IMR-90 (cell line): ENCODE data around the gene RIT1. TPM values are rescaled to one million over a fixed set of nuclear protein-coding genes. Genes with fewer than 3 reads are reported as not detected.

ENCODE experiments used
- ATAC-seq: fragments of 200-7000 bp; cut with Tn5 transposase; 2 replicates; pipeline ENCODE4 v1.9.1; 2020; ENCODE audit warnings: low read depth, mild to moderate bottlenecking, moderate library complexity
- Bru-seq: library from RNA; stranded (reverse); fragments of 400-500 nt; gene quantifications from one replicate; lab custom pipeline; 2021; lab: Mats Ljungman, UMichigan
- BruChase-seq, 2 experiments: library from RNA; stranded (reverse); fragments of 400-500 nt; gene quantifications; one replicate each; lab custom pipeline; 2021; lab: Mats Ljungman, UMichigan
- BruUV-seq: library from RNA; stranded (reverse); fragments of 400-500 nt; replicated peaks from 2 replicates; lab custom pipeline; 2021; lab: Mats Ljungman, UMichigan
- CTCF ChIA-PET: fragments of 300-600 bp; formaldehyde crosslinking; extraction: SDS; loops from one replicate; lab custom pipeline; 2021; ENCODE audit warnings: antibody characterized with exemption; lab: Yijun Ruan, JAX
- POLR2A ChIA-PET: fragments of 300-600 bp; sonication (Branson Sonifier 250); formaldehyde crosslinking; loops from one replicate; lab custom pipeline; 2022; ENCODE audit warnings: antibody characterized with exemption; ENCODE audit not compliant: unreplicated experiment; lab: Charles Lee
- DNase-seq: peaks from one replicate; pipeline ENCODE4 v3.0.0; 2013
- H2AFZ ChIP-seq: replicated peaks from 2 replicates; pipeline ENCODE3; 2013; ENCODE audit warnings: low read length, mild to moderate bottlenecking; ENCODE audit not compliant: poor library complexity
- H2AK5ac ChIP-seq: 2 replicates; pipeline ENCODE4 v1.6.1; 2013; ENCODE audit warnings: low read depth, low read length, inconsistent platforms
- H2AK9ac ChIP-seq: replicated peaks from 2 replicates; pipeline ENCODE3; 2013; ENCODE audit warnings: mild to moderate bottlenecking, low read depth, low read length, moderate library complexity; ENCODE audit not compliant: poor library complexity
- H2BK120ac ChIP-seq: 2 replicates; pipeline ENCODE4 v1.6.1; 2013; ENCODE audit warnings: low read depth, low read length, inconsistent platforms
- H2BK15ac ChIP-seq: 3 replicates; pipeline ENCODE4 v1.6.1; 2013; ENCODE audit warnings: low read depth, low read length, inconsistent platforms
- H2BK20ac ChIP-seq: 2 replicates; pipeline ENCODE4 v1.6.1; 2013; ENCODE audit warnings: low read depth, mild to moderate bottlenecking, inconsistent platforms, low read length, moderate library complexity
- H2BK5ac ChIP-seq: 2 replicates; pipeline ENCODE4 v1.6.1; 2013; ENCODE audit warnings: mild to moderate bottlenecking, low read depth, low read length, inconsistent platforms; ENCODE audit not compliant: poor library complexity, severe bottlenecking
- H3K14ac ChIP-seq: replicated peaks from 2 replicates; pipeline ENCODE4 v1.6.1; 2013; ENCODE audit warnings: low read depth, low read length, inconsistent platforms
- H3K18ac ChIP-seq: 2 replicates; pipeline ENCODE4 v1.6.1; 2013; ENCODE audit warnings: low read depth, low read length, control low read depth
- H3K23ac ChIP-seq: 2 replicates; pipeline ENCODE4 v1.6.1; 2013; ENCODE audit warnings: low read depth, low read length, inconsistent platforms
- H3K27ac ChIP-seq: 2 replicates; pipeline ENCODE4 v1.5.1; 2013; ENCODE audit warnings: mild to moderate bottlenecking, control low read depth, low read length; ENCODE audit not compliant: insufficient read depth
- H3K27me3 ChIP-seq: 2 replicates; pipeline ENCODE4 v1.6.1; 2013; ENCODE audit warnings: low read length; ENCODE audit not compliant: control insufficient read depth, insufficient read depth
- H3K36me3 ChIP-seq: 2 replicates; pipeline ENCODE4 v1.6.1; 2013; ENCODE audit warnings: low read length, mixed read lengths; ENCODE audit not compliant: control insufficient read depth, insufficient read depth
- H3K4ac ChIP-seq: 2 replicates; pipeline ENCODE4 v1.6.1; 2013; ENCODE audit warnings: low read depth, low read length, inconsistent platforms
- H3K4me1 ChIP-seq: 2 replicates; pipeline ENCODE4 v1.6.1; 2013; ENCODE audit warnings: low read length, mixed read lengths; ENCODE audit not compliant: control insufficient read depth, insufficient read depth
- H3K4me2 ChIP-seq: 2 replicates; pipeline ENCODE4 v1.6.1; 2013; ENCODE audit warnings: low read depth, mild to moderate bottlenecking, control low read depth, low read length, moderate library complexity
- H3K4me3 ChIP-seq: 2 replicates; pipeline ENCODE4 v1.5.1; 2013; ENCODE audit warnings: low read depth, mild to moderate bottlenecking, control low read depth, low read length, moderate library complexity; ENCODE audit not compliant: insufficient read depth
- H3K56ac ChIP-seq: 2 replicates; pipeline ENCODE4 v1.6.1; 2013; ENCODE audit warnings: low read length, inconsistent platforms; ENCODE audit not compliant: insufficient read depth; ENCODE audit errors: extremely low read depth
- H3K79me1 ChIP-seq, 2 experiments: 2 replicates each; pipeline ENCODE4 v1.6.1; 2013; ENCODE audit warnings: low read length in 2 of 2, inconsistent platforms in 1 of 2, low read depth in 1 of 2
- H3K9ac ChIP-seq: 2 replicates; pipeline ENCODE4 v1.6.1; 2013; ENCODE audit warnings: low read depth, low read length, control low read depth
- H3K9me1 ChIP-seq: 2 replicates; pipeline ENCODE4 v1.6.1; 2013; ENCODE audit warnings: low read length, inconsistent platforms; ENCODE audit not compliant: insufficient read depth
- H3K9me3 ChIP-seq: 2 replicates; pipeline ENCODE4 v1.6.1; 2013; ENCODE audit warnings: low read length; ENCODE audit not compliant: control insufficient read depth, insufficient read depth
- H4K20me1 ChIP-seq: 2 replicates; pipeline ENCODE4 v1.6.1; 2013; ENCODE audit warnings: low read length, inconsistent platforms; ENCODE audit not compliant: insufficient read depth
- H4K5ac ChIP-seq: 2 replicates; pipeline ENCODE4 v1.6.1; 2013; ENCODE audit warnings: mild to moderate bottlenecking, low read depth, low read length, control low read depth
- H4K8ac ChIP-seq, 2 experiments: 2 replicates each; pipeline ENCODE4 v1.6.1; 2013; ENCODE audit warnings: low read depth in 2 of 2, low read length in 2 of 2, control low read depth in 1 of 2, inconsistent platforms in 1 of 2
- H4K91ac ChIP-seq: 2 replicates; pipeline ENCODE4 v1.6.1; 2013; ENCODE audit warnings: low read depth, low read length, inconsistent platforms; ENCODE audit not compliant: insufficient read depth
- BHLHE40 ChIP-seq: fragments of 150-350 bp; IDR thresholded peaks from 2 replicates; pipeline ENCODE4 v1.6.1; 2016; ENCODE audit warnings: mild to moderate bottlenecking, low read depth, low read length
- CHD1 ChIP-seq: IDR thresholded peaks from 2 replicates; pipeline ENCODE4 v1.6.1; 2012; ENCODE audit warnings: low read depth, low read length, improper control_type of control experiment
- FOS ChIP-seq: fragments of 150-350 bp; IDR thresholded peaks from 2 replicates; pipeline ENCODE4 v1.6.1; 2016; ENCODE audit warnings: low read depth, low read length
- MAZ ChIP-seq: IDR thresholded peaks from 2 replicates; pipeline ENCODE4 v1.6.1; 2012; ENCODE audit warnings: low read depth, mild to moderate bottlenecking, low read length, improper control_type of control experiment, moderate library complexity, borderline replicate concordance
- NFE2L2 ChIP-seq: fragments of 150-350 bp; IDR thresholded peaks from 2 replicates; pipeline ENCODE4 v1.6.1; 2016; ENCODE audit warnings: low read depth, mild to moderate bottlenecking, low read length
- POLR2A ChIP-seq: IDR thresholded peaks from 2 replicates; pipeline ENCODE4 v1.6.1; 2012; ENCODE audit warnings: mild to moderate bottlenecking, low read depth, low read length
- RAD21 ChIP-seq: IDR thresholded peaks from 2 replicates; pipeline ENCODE4 v1.6.1; 2012; ENCODE audit warnings: low read length, improper control_type of control experiment
- RCOR1 ChIP-seq: IDR thresholded peaks from 2 replicates; pipeline ENCODE4 v1.6.1; 2012; ENCODE audit warnings: mild to moderate bottlenecking, low read length, improper control_type of control experiment; ENCODE audit not compliant: insufficient replicate concordance
- SMC3 ChIP-seq: fragments of 150-350 bp; IDR thresholded peaks from 2 replicates; pipeline ENCODE4 v1.6.1; 2016; ENCODE audit warnings: low read depth, mild to moderate bottlenecking, antibody characterized with exemption, low read length, moderate library complexity
- WGBS, 2 experiments: methylation state at CpG; one replicate each; pipeline versions ENCODE4 v1.1.5 to v1.1.7; 2013; ENCODE audit warnings: missing lambda C conversion rate in 2 of 2; ENCODE audit not compliant: insufficient read length in 1 of 2; ENCODE audit errors: extremely low coverage in 2 of 2; 5-methylcytosine and 5-hydroxymethylcytosine counted together
- dilution Hi-C: fragments of 300-500 bp; cut with HindIII; formaldehyde crosslinking; loops from one replicate; pipeline ENCODE4 v1.14.3; 2018; ENCODE audit warnings: low sequenced_read_pairs; ENCODE audit not compliant: unreplicated experiment
- in situ Hi-C: fragments of 300-500 bp; cut with MboI; formaldehyde crosslinking; loops from 3 replicates; pipeline ENCODE4 v1.14.3; 2019; ENCODE audit warnings: low sequenced_read_pairs, inconsistent platforms, mixed read lengths
- intact Hi-C: fragments of 100-400 bp; cut with micrococcal nuclease; formaldehyde crosslinking; loops from 2 replicates; pipeline ENCODE4 v1.10.0; 2022
- long read RNA-seq: library from polyadenylated mRNA; unstranded; transcript quantifications from one replicate; pipeline ENCODE4 v2.0.0, GENCODE V29; 2021; ENCODE audit not compliant: unreplicated experiment
- polyA plus RNA-seq, 3 experiments: library from polyadenylated mRNA; depleted of rRNA; stranded (reverse); fragments of >200 nt; gene quantifications; 2 replicates each; pipeline ENCODE4 v1.2.3, GENCODE V29; 2012; ENCODE audit warnings: low replicate concordance in 1 of 3
- total RNA-seq: library from RNA; depleted of rRNA; stranded (reverse); fragments of >200 nt; gene quantifications from 2 replicates; pipeline ENCODE4 v1.2.3, GENCODE V29; 2012; rRNA removed
- TF ChIP-seq, protein P1 (sequence below): fragments of 150-350 bp; IDR thresholded peaks from 2 replicates; pipeline ENCODE4 v1.6.1; 2016; ENCODE audit warnings: low read depth, mild to moderate bottlenecking, low read length, moderate library complexity, borderline replicate concordance
- TF ChIP-seq, protein P2 (sequence below): conservative IDR thresholded peaks from 2 replicates; pipeline ENCODE4 v1.5.1; 2012; ENCODE audit warnings: mild to moderate bottlenecking, low read depth, low read length, improper control_type of control experiment

RIT1 gene, protein sequence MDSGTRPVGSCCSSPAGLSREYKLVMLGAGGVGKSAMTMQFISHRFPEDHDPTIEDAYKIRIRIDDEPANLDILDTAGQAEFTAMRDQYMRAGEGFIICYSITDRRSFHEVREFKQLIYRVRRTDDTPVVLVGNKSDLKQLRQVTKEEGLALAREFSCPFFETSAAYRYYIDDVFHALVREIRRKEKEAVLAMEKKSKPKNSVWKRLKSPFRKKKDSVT
- total RNA-seq (46.8 and 52.2 TPM in 2 replicates), polyA plus RNA-seq (2012; rRNA removed) (26.2 and 29.6 TPM in 2 replicates), Bru-seq, nascent RNA (percentile 87 among the genes with signal in this experiment), BruChase-seq, experiment 1, labeled RNA remaining after a 6-hour chase (percentile 89 among the genes with signal in this experiment), BruChase-seq, experiment 2, labeled RNA remaining after a 2-hour chase (percentile 92 among the genes with signal in this experiment)
- polyA plus RNA-seq (2012; cell fraction: cytosol; rRNA removed) = 8.5 and 14.4 TPM in 2 replicates
- polyA plus RNA-seq (2012; cell fraction: nucleus; rRNA removed; ENCODE audit: low replicate concordance) = 5.5 and 26.8 TPM in 2 replicates
- long read RNA-seq, transcript RIT1-202 (6 exons, 3,445 nt) = major isoform, 27 of 33 reads
- long read RNA-seq, partial matches to known transcripts = 0 of 33 reads
- long read RNA-seq, other reads (novel, unspliced or antisense) = 3 of 33 reads

DNA sequence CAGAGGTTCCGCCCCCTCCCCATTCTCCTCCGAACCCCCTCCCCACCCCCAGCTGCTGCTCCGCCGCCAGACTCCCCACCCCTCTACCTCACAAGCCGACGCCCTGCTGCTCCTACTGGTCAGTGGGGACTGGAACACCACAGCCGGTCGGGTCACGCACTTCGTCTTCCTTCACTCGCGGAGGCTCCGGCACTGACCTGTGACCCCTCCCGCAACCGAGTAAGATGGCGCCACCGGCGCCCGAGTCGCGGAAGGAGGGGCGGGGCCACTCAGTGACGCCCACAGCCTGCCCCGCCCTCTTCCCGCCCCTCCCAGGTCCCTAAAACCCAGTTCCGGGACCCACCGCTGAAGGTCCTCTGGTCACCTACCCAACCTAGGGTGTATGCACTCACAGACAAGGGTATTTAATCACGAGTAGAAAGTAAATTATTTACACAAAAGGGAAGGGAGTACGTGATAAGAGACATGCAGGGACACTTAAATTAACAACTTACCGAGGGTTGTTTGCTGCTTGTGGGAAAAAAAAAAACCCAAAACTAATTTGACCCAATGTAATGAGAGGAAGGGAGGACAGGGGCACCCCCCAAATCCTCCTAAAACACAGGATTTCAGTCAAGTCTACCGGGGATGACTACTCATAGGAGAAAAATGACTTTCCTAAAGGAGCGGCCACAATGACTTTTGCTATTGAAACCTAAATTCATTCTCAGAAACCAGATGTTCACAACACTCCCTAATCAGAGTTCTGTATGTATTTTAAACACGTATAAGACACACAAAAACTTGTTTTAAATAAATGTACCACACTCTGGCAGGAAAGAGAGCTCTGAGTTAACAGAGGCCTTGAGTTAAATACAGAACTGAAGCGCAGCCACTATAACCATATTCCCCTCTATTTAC, at the start of gene RIT1:
TSS of gene RIT1 (minus strand) at position 194 of the 900 bp plus-strand sequence. CDS start 588 bp downstream, outside the sequence.
- no TSS peak for BruUV-seq
- in situ Hi-C loops (no loop called here), dilution Hi-C loops (no loop called here), intact Hi-C loops (loop anchor here (2.0 kb wide), 1 partner anchor 55 kb away; the partner anchor contains the start of gene GON4L)
- Histone ChIP-seq H2AFZ (peak within 1 kb of the TSS; percentile 92), H3K27me3 (no peaks in the 10 kb centered on the region), H4K5ac (peak within 1 kb of the TSS; percentile 71), H2BK15ac (peak within 1 kb of the TSS; percentile 7; the same call in 1 of the 3 replicates), H2BK5ac (peak within 1 kb of the TSS; percentile 88), H2BK120ac (peak within 1 kb of the TSS; percentile 61), H3K4ac (peak within 1 kb of the TSS; percentile 96), H2AK5ac (peak within 1 kb of the TSS; percentile 98), H3K9me1 (peaks cover 2% of the 10 kb centered on the region; the same call in 1 of the 2 replicates), H3K79me1 (peaks cover 23 to 47% of the 10 kb centered on the region in 2 experiments), H3K18ac (peak within 1 kb of the TSS; percentile 65), H3K4me2 (peak within 1 kb of the TSS; percentile 92), H3K56ac (peak within 1 kb of the TSS; percentile 86), H3K27ac (peak within 1 kb of the TSS; percentile 81), H3K14ac (peak within 1 kb of the TSS; percentile 93), H4K20me1 (no peaks in the 10 kb centered on the region), H4K91ac (peak within 1 kb of the TSS; percentile 77), H3K36me3 (peaks cover 48% of the 10 kb centered on the region), H3K23ac (peak within 1 kb of the TSS; percentile 87), H3K4me3 (peak within 1 kb of the TSS; percentile 70), H3K9me3 (no peaks in the 10 kb centered on the region), H2AK9ac (peak within 1 kb of the TSS; percentile 99), H3K9ac (peak within 1 kb of the TSS; percentile 84), H3K4me1 (peaks cover 5% of the 10 kb centered on the region; the same call in 1 of the 2 replicates), H4K8ac (peak within 1 kb of the TSS; percentile 49 to 91), H2BK20ac (peak within 1 kb of the TSS; percentile 11; the same call in 1 of the 2 replicates)
- ATAC-seq (peak; percentile 89), DNase-seq (peak; percentile 72)
- WGBS, 2 experiments = 0% methylated on average over 8 of the region's 34 CpGs; no CpG with 5 or more reads in 1 of the 2 experiments
- POLR2A ChIA-PET = no interaction called here
- CTCF ChIA-PET = no interaction called here
- no peak for TF ChIP-seq NFE2L2
- TF ChIP-seq FOS = no peak
- TF ChIP-seq RAD21 = no peak
- no peak for TF ChIP-seq SMC3
- TF ChIP-seq BHLHE40 = no peak
- peak; percentile 62 for TF ChIP-seq POLR2A
- no peak for TF ChIP-seq RCOR1
- TF ChIP-seq, protein P1, sequence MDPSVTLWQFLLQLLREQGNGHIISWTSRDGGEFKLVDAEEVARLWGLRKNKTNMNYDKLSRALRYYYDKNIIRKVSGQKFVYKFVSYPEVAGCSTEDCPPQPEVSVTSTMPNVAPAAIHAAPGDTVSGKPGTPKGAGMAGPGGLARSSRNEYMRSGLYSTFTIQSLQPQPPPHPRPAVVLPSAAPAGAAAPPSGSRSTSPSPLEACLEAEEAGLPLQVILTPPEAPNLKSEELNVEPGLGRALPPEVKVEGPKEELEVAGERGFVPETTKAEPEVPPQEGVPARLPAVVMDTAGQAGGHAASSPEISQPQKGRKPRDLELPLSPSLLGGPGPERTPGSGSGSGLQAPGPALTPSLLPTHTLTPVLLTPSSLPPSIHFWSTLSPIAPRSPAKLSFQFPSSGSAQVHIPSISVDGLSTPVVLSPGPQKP = no peak
- TF ChIP-seq MAZ = peak; percentile 75; the same call in 1 of the 2 replicates
- TF ChIP-seq, protein P2, sequence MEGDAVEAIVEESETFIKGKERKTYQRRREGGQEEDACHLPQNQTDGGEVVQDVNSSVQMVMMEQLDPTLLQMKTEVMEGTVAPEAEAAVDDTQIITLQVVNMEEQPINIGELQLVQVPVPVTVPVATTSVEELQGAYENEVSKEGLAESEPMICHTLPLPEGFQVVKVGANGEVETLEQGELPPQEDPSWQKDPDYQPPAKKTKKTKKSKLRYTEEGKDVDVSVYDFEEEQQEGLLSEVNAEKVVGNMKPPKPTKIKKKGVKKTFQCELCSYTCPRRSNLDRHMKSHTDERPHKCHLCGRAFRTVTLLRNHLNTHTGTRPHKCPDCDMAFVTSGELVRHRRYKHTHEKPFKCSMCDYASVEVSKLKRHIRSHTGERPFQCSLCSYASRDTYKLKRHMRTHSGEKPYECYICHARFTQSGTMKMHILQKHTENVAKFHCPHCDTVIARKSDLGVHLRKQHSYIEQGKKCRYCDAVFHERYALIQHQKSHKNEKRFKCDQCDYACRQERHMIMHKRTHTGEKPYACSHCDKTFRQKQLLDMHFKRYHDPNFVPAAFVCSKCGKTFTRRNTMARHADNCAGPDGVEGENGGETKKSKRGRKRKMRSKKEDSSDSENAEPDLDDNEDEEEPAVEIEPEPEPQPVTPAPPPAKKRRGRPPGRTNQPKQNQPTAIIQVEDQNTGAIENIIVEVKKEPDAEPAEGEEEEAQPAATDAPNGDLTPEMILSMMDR = no peak
- no peak for TF ChIP-seq CHD1
